ENCODE measurements around the gene MGRN1.

DNA sequence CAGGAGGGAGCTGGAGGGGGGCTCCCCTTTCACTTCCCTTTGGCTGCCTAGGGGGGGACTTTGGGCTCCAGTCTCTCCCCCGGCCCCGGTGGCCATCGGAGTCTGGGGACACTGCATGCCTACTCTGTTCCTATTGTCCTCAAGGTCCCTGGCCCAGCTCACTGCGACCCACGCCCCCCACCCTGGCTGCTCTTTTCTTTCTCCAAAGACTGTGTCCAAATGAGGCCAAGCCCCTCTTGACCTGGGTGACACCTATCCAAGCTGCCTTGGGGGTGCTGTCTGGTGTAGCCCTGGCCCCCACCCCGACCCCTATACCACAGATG, 22.8 kb upstream of the MGRN1 start:
- TF ChIP-seq POLR2AphosphoS5 (IDR thresholded peaks at IDR 0.05; ENCODE audit: low read depth, low read length): no peak
- TF ChIP-seq TAF1 (IDR thresholded peaks at IDR 0.05; ENCODE audit: borderline replicate concordance, low read depth, low read length): no peak
- no peak for TF ChIP-seq POLR2A (IDR thresholded peaks at IDR 0.05; ENCODE audit: low read depth, low read length)

All from GM12892 (cell line).